Measurements from ENCODE around the gene C17orf100. TPM values are rescaled to one million over a fixed set of nuclear protein-coding genes. Genes with fewer than 3 reads are reported as not detected.
"Not testable (repeated sequence)": the region's sequence is repeated elsewhere in the genome, so short reads cannot be mapped to it uniquely, and the experiment has no call there.

Gene C17orf100
- total and polyA plus RNA-seq, 7 donors: 0.34 to 1.4 (median 0.67) TPM

- no peaks in the 10 kb centered on the region for H3K36me3 ChIP-seq (ENCODE audit: insufficient read depth in 1 of 2, low read depth in 1 of 2)
- H3K4me3 ChIP-seq: no peak overlapping the region
- 75 to 76% (median 75%) methylated on average over 17 to 18 of the region's 18 CpGs for whole genome bisulfite sequencing, 3 donors
Observed at GRCh38 chr17:6657633-6658287, 6.2 kb downstream of the C17orf100 start.

GRCh38 chr17:6658411-6658810 lies 6.8 kb downstream of the C17orf100 start:
- intact Hi-C loops (cut with DNase I); H3K4me3 ChIP-seq; H3K36me3 ChIP-seq (ENCODE audit: insufficient read depth in 1 of 2, low read depth in 1 of 2); ATAC-seq; H3K27ac ChIP-seq; H3K4me1 ChIP-seq; DNase-seq; H3K9me3 ChIP-seq: not testable (repeated sequence)
- peaks cover 0 to 32% (median 12%) of the 10 kb centered on the region in 3 donors for H3K27me3 ChIP-seq (ENCODE audit: insufficient read depth in 3 of 3, low read length in 2 of 3)
- 79 to 97% (median 89%) methylated on average over 2 to 5 of the region's 5 CpGs for WGBS, 3 donors

More at GRCh38 chr17:6657633-6658287, 6.2 kb downstream of the C17orf100 start:
- no peak for TF ChIP-seq CTCF (IDR thresholded peaks at IDR 0.05)
- ATAC-seq (no peak), DNase-seq (no peak)
- Histone ChIP-seq H3K27ac (no peak overlapping the region), H3K4me1 (peaks cover 7% of the 10 kb centered on the region), H3K9me3 (no peaks in the 10 kb centered on the region), H3K27me3 (ENCODE audit: insufficient read depth in 3 of 3, low read length in 2 of 3) (peaks cover 0 to 32% (median 12%) of the 10 kb centered on the region in 3 donors)
- intact Hi-C loops (cut with DNase I): no loop called here

DNA sequence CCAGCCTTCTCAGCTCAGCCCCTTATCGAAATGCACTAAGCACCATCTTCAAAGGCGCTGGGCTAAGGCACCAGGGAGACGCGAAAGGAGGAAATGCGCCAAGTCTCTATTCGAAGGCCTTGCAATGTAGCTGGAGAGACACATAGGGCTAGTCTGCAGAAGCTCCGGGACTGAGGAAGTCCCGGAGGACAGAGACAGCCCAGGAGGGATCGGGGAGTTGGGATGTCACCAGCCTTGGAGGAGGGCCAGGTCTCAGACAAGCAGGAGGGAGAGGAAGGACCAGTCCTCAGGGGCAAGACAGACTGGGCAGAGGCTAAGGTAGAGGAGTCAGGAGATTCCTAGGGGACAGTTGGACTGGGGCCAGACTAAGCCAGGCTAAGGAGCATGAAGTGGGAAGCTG lies 8.5 kb downstream of the C17orf100 start:
- no peak overlapping the region for H3K4me3 ChIP-seq
- no peaks in the 10 kb centered on the region for H3K36me3 ChIP-seq (ENCODE audit: insufficient read depth in 1 of 2, low read depth in 1 of 2)
- no peaks in the 10 kb centered on the region for H3K9me3 ChIP-seq
- TF ChIP-seq CTCF (IDR thresholded peaks at IDR 0.05): no peak
- no peaks in the 10 kb centered on the region for H3K4me1 ChIP-seq
- ATAC-seq (no peak), DNase-seq (no peak)
- intact Hi-C loops (cut with DNase I): loop anchor here in 1 of 2 donors (10.0 kb wide), 1 partner anchor 345 kb away; no protein-coding TSS in a partner anchor
- peaks cover 0 to 27% (median 9%) of the 10 kb centered on the region in 3 donors for H3K27me3 ChIP-seq (ENCODE audit: insufficient read depth in 3 of 3, low read length in 2 of 3)
- no peak overlapping the region for H3K27ac ChIP-seq
- 67 to 73% (median 68%) methylated on average over 9 of the region's 9 CpGs for WGBS, 3 donors

GRCh38 chr17:6660805-6661463 lies 9.4 kb downstream of the C17orf100 start:
- no peak for TF ChIP-seq CTCF (IDR thresholded peaks at IDR 0.05)
- 28 to 42% (median 39%) methylated on average over 9 to 11 of the region's 11 CpGs for whole genome bisulfite sequencing, 3 donors
- intact Hi-C loops (cut with DNase I): loop anchor here in 1 of 2 donors (10.0 kb wide), 1 partner anchor 344 kb away; no protein-coding TSS in a partner anchor
- H3K4me3 ChIP-seq: no peak overlapping the region
- no peaks in the 10 kb centered on the region for H3K4me1 ChIP-seq
- H3K27ac ChIP-seq: no peak overlapping the region
- H3K36me3 ChIP-seq (ENCODE audit: insufficient read depth in 1 of 2, low read depth in 1 of 2): no peaks in the 10 kb centered on the region
- ATAC-seq: no peak
- no peak for DNase-seq
- no peaks in the 10 kb centered on the region for H3K9me3 ChIP-seq
- H3K27me3 ChIP-seq (ENCODE audit: insufficient read depth in 3 of 3, low read length in 2 of 3): peaks cover 0 to 26% (median 7%) of the 10 kb centered on the region in 3 donors

- peaks cover 0 to 26% (median 7%) of the 10 kb centered on the region in 3 donors for H3K27me3 ChIP-seq (ENCODE audit: insufficient read depth in 3 of 3, low read length in 2 of 3)
- H3K4me3 ChIP-seq: no peak overlapping the region
- no peak overlapping the region for H3K27ac ChIP-seq
- ATAC-seq: no peak
- no peak for DNase-seq
- intact Hi-C loops (cut with DNase I): loop anchor here in 1 of 2 donors (10.0 kb wide), 1 partner anchor 343 kb away; no protein-coding TSS in a partner anchor
- H3K36me3 ChIP-seq (ENCODE audit: insufficient read depth in 1 of 2, low read depth in 1 of 2): no peaks in the 10 kb centered on the region
- H3K9me3 ChIP-seq: no peaks in the 10 kb centered on the region
- TF ChIP-seq CTCF (IDR thresholded peaks at IDR 0.05): no peak
- 64 to 68% (median 66%) methylated on average over 2 of the region's 2 CpGs for WGBS, 3 donors
- H3K4me1 ChIP-seq: no peaks in the 10 kb centered on the region
Observed at GRCh38 chr17:6661464-6661848, 9.9 kb downstream of the C17orf100 start.

DNA sequence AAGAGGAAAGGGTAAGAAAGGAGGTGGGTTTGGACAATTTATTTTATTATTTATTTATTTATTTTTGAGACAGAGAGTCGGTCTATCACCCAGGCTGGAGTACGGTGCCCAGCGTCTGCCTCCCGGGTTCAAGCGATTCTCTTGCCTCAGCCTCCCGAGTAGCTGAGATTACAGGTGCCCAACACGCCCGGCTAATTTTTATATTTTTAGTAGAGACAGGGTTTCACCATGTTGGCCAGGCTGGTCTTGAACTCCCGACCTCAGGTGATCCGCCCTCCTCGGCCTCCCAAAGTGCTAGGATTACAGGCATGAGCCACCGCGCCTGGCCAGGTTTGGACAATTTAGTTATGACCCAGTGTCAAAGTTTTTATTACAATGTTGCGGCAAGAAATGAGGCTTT lies 11.6 kb downstream of the C17orf100 start:
- peaks cover 0 to 18% (median 5%) of the 10 kb centered on the region in 3 donors for H3K27me3 ChIP-seq (ENCODE audit: insufficient read depth in 3 of 3, low read length in 2 of 3)
- not testable (repeated sequence) for ATAC-seq; H3K4me1 ChIP-seq; H3K27ac ChIP-seq; H3K4me3 ChIP-seq; H3K36me3 ChIP-seq (ENCODE audit: insufficient read depth in 1 of 2, low read depth in 1 of 2); DNase-seq; H3K9me3 ChIP-seq
- 87 to 89% (median 88%) methylated on average over 14 of the region's 14 CpGs for WGBS, 3 donors
- intact Hi-C loops (cut with DNase I): loop anchor here in 1 of 2 donors (10.0 kb wide), 1 partner anchor 342 kb away; no protein-coding TSS in a partner anchor
